Measurements from ENCODE around the gene METTL6.

Gene METTL6

GRCh38 chr3:15456321-15456720, 29.0 kb upstream of the METTL6 start:
- WGBS (ENCODE audit: extremely low coverage, insufficient coverage, insufficient read length), result no CpG with 5 or more reads among the region's 2 CpGs

DNA sequence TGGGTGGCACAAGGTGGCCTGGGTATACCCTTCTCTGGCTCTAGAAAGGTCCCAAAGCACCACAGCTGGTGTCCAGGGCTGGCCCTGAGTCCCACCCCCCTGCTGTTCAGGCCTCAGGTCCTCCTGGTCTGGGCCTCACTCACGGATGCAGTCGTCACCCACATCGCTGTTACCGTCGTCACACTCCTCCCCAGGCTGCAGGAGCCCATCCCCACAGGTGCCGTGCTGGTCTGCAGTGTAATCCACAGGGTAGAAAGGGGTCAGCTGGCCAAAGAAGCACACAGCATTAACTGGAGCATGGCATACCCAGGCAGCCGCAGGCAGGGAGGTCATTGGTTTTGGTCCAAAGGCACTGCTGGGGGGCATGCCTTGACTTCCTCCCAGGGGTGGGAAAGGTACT, 28.4 kb upstream of the METTL6 start:
- no CpG with 5 or more reads among the region's 7 CpGs for WGBS (ENCODE audit: extremely low coverage, insufficient coverage, insufficient read length)
- H3K36me3 ChIP-seq (ENCODE audit: control insufficient read depth in 1 of 2, insufficient read depth in 2 of 2, low read length in 2 of 2), result no peaks in the 10 kb centered on the region

More at GRCh38 chr3:15456321-15456720, 29.0 kb upstream of the METTL6 start:
- Histone ChIP-seq H3K4me1 (ENCODE audit: control insufficient read depth in 1 of 2, insufficient read depth in 2 of 2, low read length in 2 of 2) (peaks cover 0 to 1% of the 10 kb centered on the region in 2 experiments), H3K4me3 (ENCODE audit: low read depth, low read length) (no peak overlapping the region), H4K12ac (ENCODE audit: low read depth, low read length) (no peak overlapping the region), H3K27me3 (ENCODE audit: insufficient read depth, low read length) (no peaks in the 10 kb centered on the region), H2BK12ac (ENCODE audit: low read length) (no peak overlapping the region), H3K9ac (ENCODE audit: low read length) (no peak overlapping the region), H2BK5ac (ENCODE audit: low read depth, low read length, poor library complexity) (no peak overlapping the region), H3K79me1 (ENCODE audit: low read length) (no peaks in the 10 kb centered on the region), H3K4me2 (ENCODE audit: low read length) (no peak overlapping the region), H4K91ac (ENCODE audit: low read depth, low read length) (no peak overlapping the region), H4K8ac (ENCODE audit: low read depth, low read length) (no peak overlapping the region), H3K27ac (ENCODE audit: low read depth, low read length) (no peak overlapping the region), H3K18ac (ENCODE audit: low read length) (no peak overlapping the region), H3K9me3 (ENCODE audit: insufficient read depth, low read depth, low read length) (peaks cover 3% of the 10 kb centered on the region), H3K79me2 (ENCODE audit: control insufficient read depth, insufficient read depth, low read length, poor library complexity) (no peaks in the 10 kb centered on the region), H3K36me3 (ENCODE audit: control insufficient read depth in 1 of 2, insufficient read depth in 2 of 2, low read length in 2 of 2) (no peaks in the 10 kb centered on the region), H3K14ac (ENCODE audit: low read length) (no peak overlapping the region), H3K4ac (ENCODE audit: low read depth, low read length) (no peak overlapping the region), H2AFZ (ENCODE audit: insufficient read depth, low read length, poor library complexity) (no peak overlapping the region), H2AK5ac (ENCODE audit: low read length) (no peak overlapping the region), H2BK120ac (ENCODE audit: insufficient read depth, low read length, poor library complexity) (no peak overlapping the region), H3K23ac (ENCODE audit: low read length) (no peak overlapping the region)
- no peak for DNase-seq

DNA sequence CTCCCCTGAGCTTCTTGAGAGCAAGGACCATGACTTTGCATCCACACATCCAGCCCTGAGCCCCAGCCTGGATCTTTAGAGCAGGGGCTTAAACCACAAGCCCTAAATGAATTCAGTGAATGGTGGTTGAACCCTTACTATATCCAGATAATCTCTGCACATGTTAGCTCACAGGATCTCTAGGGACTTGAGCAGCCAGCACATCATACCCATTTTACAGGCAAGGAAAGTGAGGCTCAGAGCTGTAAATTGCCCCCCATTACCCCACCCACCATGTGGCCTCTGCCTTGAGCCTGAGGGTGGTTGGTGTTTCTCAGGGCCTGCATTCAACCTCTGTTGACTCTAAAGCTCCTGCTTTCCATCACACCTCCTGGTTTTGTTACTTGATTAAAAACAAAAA, 27.6 kb upstream of the METTL6 start:
- no peak for DNase-seq
- H3K14ac ChIP-seq (ENCODE audit: low read length), result no peak overlapping the region
- H4K12ac ChIP-seq (ENCODE audit: low read depth, low read length), result no peak overlapping the region
- H3K79me2 ChIP-seq (ENCODE audit: control insufficient read depth, insufficient read depth, low read length, poor library complexity), result no peaks in the 10 kb centered on the region
- H2BK12ac ChIP-seq (ENCODE audit: low read length), result no peak overlapping the region
- H2BK5ac ChIP-seq (ENCODE audit: low read depth, low read length, poor library complexity), result no peak overlapping the region
- no peak overlapping the region for H3K4ac ChIP-seq (ENCODE audit: low read depth, low read length)
- peaks cover 3% of the 10 kb centered on the region for H3K9me3 ChIP-seq (ENCODE audit: insufficient read depth, low read depth, low read length)
- H3K18ac ChIP-seq (ENCODE audit: low read length), result no peak overlapping the region
- no peak overlapping the region for H3K27ac ChIP-seq (ENCODE audit: low read depth, low read length)
- H3K4me1 ChIP-seq (ENCODE audit: control insufficient read depth in 1 of 2, insufficient read depth in 2 of 2, low read length in 2 of 2), result peaks cover 0 to 1% of the 10 kb centered on the region in 2 experiments
- H2BK120ac ChIP-seq (ENCODE audit: insufficient read depth, low read length, poor library complexity), result no peak overlapping the region
- H3K9ac ChIP-seq (ENCODE audit: low read length), result no peak overlapping the region
- no peaks in the 10 kb centered on the region for H3K36me3 ChIP-seq (ENCODE audit: control insufficient read depth in 1 of 2, insufficient read depth in 2 of 2, low read length in 2 of 2)
- H2AK5ac ChIP-seq (ENCODE audit: low read length), result no peak overlapping the region
- no peaks in the 10 kb centered on the region for H3K79me1 ChIP-seq (ENCODE audit: low read length)
- no peak overlapping the region for H3K4me3 ChIP-seq (ENCODE audit: low read depth, low read length)
- no peak overlapping the region for H3K4me2 ChIP-seq (ENCODE audit: low read length)
- no peak overlapping the region for H4K91ac ChIP-seq (ENCODE audit: low read depth, low read length)
- no peak overlapping the region for H4K8ac ChIP-seq (ENCODE audit: low read depth, low read length)
- H2AFZ ChIP-seq (ENCODE audit: insufficient read depth, low read length, poor library complexity), result no peak overlapping the region
- no peak overlapping the region for H3K23ac ChIP-seq (ENCODE audit: low read length)
- no peaks in the 10 kb centered on the region for H3K27me3 ChIP-seq (ENCODE audit: insufficient read depth, low read length)

More for the DNA sequence above, 28.4 kb upstream of the METTL6 start:
- no peak overlapping the region for H4K12ac ChIP-seq (ENCODE audit: low read depth, low read length)
- no peak overlapping the region for H4K8ac ChIP-seq (ENCODE audit: low read depth, low read length)
- no peak overlapping the region for H3K23ac ChIP-seq (ENCODE audit: low read length)
- H3K27me3 ChIP-seq (ENCODE audit: insufficient read depth, low read length), result no peaks in the 10 kb centered on the region
- H3K9me3 ChIP-seq (ENCODE audit: insufficient read depth, low read depth, low read length), result peaks cover 3% of the 10 kb centered on the region
- H4K91ac ChIP-seq (ENCODE audit: low read depth, low read length), result no peak overlapping the region
- H2BK5ac ChIP-seq (ENCODE audit: low read depth, low read length, poor library complexity), result no peak overlapping the region
- no peak for DNase-seq
- H2AFZ ChIP-seq (ENCODE audit: insufficient read depth, low read length, poor library complexity), result no peak overlapping the region
- H3K18ac ChIP-seq (ENCODE audit: low read length), result no peak overlapping the region
- no peak overlapping the region for H3K4ac ChIP-seq (ENCODE audit: low read depth, low read length)
- no peak overlapping the region for H3K4me3 ChIP-seq (ENCODE audit: low read depth, low read length)
- no peak overlapping the region for H2AK5ac ChIP-seq (ENCODE audit: low read length)
- H3K79me2 ChIP-seq (ENCODE audit: control insufficient read depth, insufficient read depth, low read length, poor library complexity), result no peaks in the 10 kb centered on the region
- no peak overlapping the region for H3K9ac ChIP-seq (ENCODE audit: low read length)
- H3K27ac ChIP-seq (ENCODE audit: low read depth, low read length), result no peak overlapping the region
- no peak overlapping the region for H3K4me2 ChIP-seq (ENCODE audit: low read length)
- no peak overlapping the region for H3K14ac ChIP-seq (ENCODE audit: low read length)
- H2BK12ac ChIP-seq (ENCODE audit: low read length), result no peak overlapping the region
- H2BK120ac ChIP-seq (ENCODE audit: insufficient read depth, low read length, poor library complexity), result peak overlapping the region; percentile 5
- peaks cover 0 to 1% of the 10 kb centered on the region in 2 experiments for H3K4me1 ChIP-seq (ENCODE audit: control insufficient read depth in 1 of 2, insufficient read depth in 2 of 2, low read length in 2 of 2)
- no peaks in the 10 kb centered on the region for H3K79me1 ChIP-seq (ENCODE audit: low read length)

- peaks cover 0 to 1% of the 10 kb centered on the region in 2 experiments for H3K4me1 ChIP-seq (ENCODE audit: control insufficient read depth in 1 of 2, insufficient read depth in 2 of 2, low read length in 2 of 2)
- peaks cover 3% of the 10 kb centered on the region for H3K9me3 ChIP-seq (ENCODE audit: insufficient read depth, low read depth, low read length)
- no peak overlapping the region for H3K4me3 ChIP-seq (ENCODE audit: low read depth, low read length)
- WGBS (ENCODE audit: extremely low coverage, insufficient coverage, insufficient read length), result no CpG with 5 or more reads among the region's 9 CpGs
- H3K14ac ChIP-seq (ENCODE audit: low read length), result no peak overlapping the region
- H3K27ac ChIP-seq (ENCODE audit: low read depth, low read length), result no peak overlapping the region
- H3K79me1 ChIP-seq (ENCODE audit: low read length), result no peaks in the 10 kb centered on the region
- H2AK5ac ChIP-seq (ENCODE audit: low read length), result no peak overlapping the region
- H4K12ac ChIP-seq (ENCODE audit: low read depth, low read length), result no peak overlapping the region
- H3K36me3 ChIP-seq (ENCODE audit: control insufficient read depth in 1 of 2, insufficient read depth in 2 of 2, low read length in 2 of 2), result no peaks in the 10 kb centered on the region
- no peak overlapping the region for H3K18ac ChIP-seq (ENCODE audit: low read length)
- peak overlapping the region; percentile 32 for H4K91ac ChIP-seq (ENCODE audit: low read depth, low read length)
- no peak overlapping the region for H2BK120ac ChIP-seq (ENCODE audit: insufficient read depth, low read length, poor library complexity)
- no peak overlapping the region for H3K9ac ChIP-seq (ENCODE audit: low read length)
- H4K8ac ChIP-seq (ENCODE audit: low read depth, low read length), result no peak overlapping the region
- no peaks in the 10 kb centered on the region for H3K79me2 ChIP-seq (ENCODE audit: control insufficient read depth, insufficient read depth, low read length, poor library complexity)
- no peak for DNase-seq
- H2BK5ac ChIP-seq (ENCODE audit: low read depth, low read length, poor library complexity), result no peak overlapping the region
- no peak overlapping the region for H3K23ac ChIP-seq (ENCODE audit: low read length)
- H2AFZ ChIP-seq (ENCODE audit: insufficient read depth, low read length, poor library complexity), result no peak overlapping the region
- no peak overlapping the region for H3K4ac ChIP-seq (ENCODE audit: low read depth, low read length)
- H2BK12ac ChIP-seq (ENCODE audit: low read length), result no peak overlapping the region
- H3K27me3 ChIP-seq (ENCODE audit: insufficient read depth, low read length), result no peaks in the 10 kb centered on the region
- H3K4me2 ChIP-seq (ENCODE audit: low read length), result no peak overlapping the region
Measured at GRCh38 chr3:15453991-15454625, 26.8 kb upstream of the METTL6 start.

Measured in trophoblast cell (in vitro differentiated cells and primary cell).